Stimulated activated CD4-positive, alpha-beta T cell treated with anti-CD3 and anti-CD28 coated beads, Interleukin-1b, Interleukin-23, amount 100 ng/mL, for 1 hour (primary cell): ENCODE data around the gene AGAP1.

Source experiments
- DNase-seq, 2 donors: peaks; one replicate each; pipeline ENCODE4 v3.0.0-alpha.2; 2020; ENCODE audit warnings: low read depth in 2 of 2

AGAP1 gene

GRCh38 chr2:235567842-235568241 lies 74.0 kb downstream of the AGAP1 start:
- no peak for DNase-seq

- DNase-seq: no peak
Measured at GRCh38 chr2:235568431-235568830, 74.6 kb downstream of the AGAP1 start.

- no peak for DNase-seq
Measured at GRCh38 chr2:235569837-235570236, 76.0 kb downstream of the AGAP1 start.

GRCh38 chr2:235570256-235570655 lies 76.4 kb downstream of the AGAP1 start:
- DNase-seq: no peak

GRCh38 chr2:235570966-235571692 lies 77.3 kb downstream of the AGAP1 start:
- DNase-seq: no peak

GRCh38 chr2:235572592-235572991 lies 78.7 kb downstream of the AGAP1 start:
- DNase-seq: no peak

- DNase-seq: no peak
Measured at GRCh38 chr2:235573331-235574221, 79.7 kb downstream of the AGAP1 start.

GRCh38 chr2:235575431-235575830 lies 81.6 kb downstream of the AGAP1 start:
- no peak for DNase-seq

GRCh38 chr2:235575904-235576303 lies 82.1 kb downstream of the AGAP1 start:
- DNase-seq: no peak

GRCh38 chr2:235576337-235576910 lies 82.6 kb downstream of the AGAP1 start:
- no peak for DNase-seq

GRCh38 chr2:235577404-235578330 lies 83.8 kb downstream of the AGAP1 start:
- no peak for DNase-seq

- no peak for DNase-seq
Measured at GRCh38 chr2:235579128-235579527, 85.3 kb downstream of the AGAP1 start.

GRCh38 chr2:235580426-235581157 lies 86.7 kb downstream of the AGAP1 start:
- no peak for DNase-seq

- no peak for DNase-seq
Measured at GRCh38 chr2:235582081-235582686, 88.3 kb downstream of the AGAP1 start.

- no peak for DNase-seq
Measured at GRCh38 chr2:235582729-235583128, 88.9 kb downstream of the AGAP1 start.

- no peak for DNase-seq
Measured at GRCh38 chr2:235583144-235583543, 89.3 kb downstream of the AGAP1 start.

- DNase-seq: no peak
Measured at GRCh38 chr2:235583925-235584637, 90.2 kb downstream of the AGAP1 start.

- DNase-seq: no peak
Measured at GRCh38 chr2:235584638-235585007, 90.8 kb downstream of the AGAP1 start.

- no peak for DNase-seq
Measured at GRCh38 chr2:235587202-235587601, 93.4 kb downstream of the AGAP1 start.

- DNase-seq: no peak
Measured at GRCh38 chr2:235588750-235589149, 94.9 kb downstream of the AGAP1 start.
